ENCODE measurements around the gene ABCA4. TPM values are rescaled to one million over a fixed set of nuclear protein-coding genes. Genes with fewer than 3 reads are reported as not detected.

Gene ABCA4
- total and polyA plus RNA-seq, 2 of the 8 experiments (the other 6 are each of a cell fraction or from before 2014, with no cell fraction given): 0.06 TPM; not detected in 1

DNA sequence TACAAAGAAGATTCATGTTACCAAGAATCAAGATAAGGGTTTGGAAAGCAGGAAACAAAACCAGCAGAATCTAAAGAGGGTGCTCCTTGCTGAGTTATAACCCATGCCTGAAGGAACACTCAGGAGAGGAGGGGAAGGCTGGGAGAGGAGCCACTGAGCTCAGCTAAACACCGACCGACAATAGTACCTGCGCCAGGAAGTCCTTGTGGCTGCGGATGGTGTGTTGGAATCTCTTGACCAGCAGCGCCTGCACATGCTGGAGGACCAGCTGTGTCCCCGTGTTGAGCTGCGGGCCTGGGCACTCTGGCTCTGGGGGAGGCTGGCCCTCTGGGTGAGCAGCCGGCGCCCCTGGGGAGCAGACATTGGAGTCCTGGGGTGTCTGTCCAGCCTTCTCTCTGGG is 89.4 kb downstream of the ABCA4 start:
- H3K23ac ChIP-seq (ENCODE audit: insufficient read length): no peak overlapping the region
- H3K36me3 ChIP-seq (ENCODE audit: control insufficient read depth in 2 of 4, insufficient read depth in 4 of 4, low read length in 3 of 4): no peaks in the 10 kb centered on the region
- no peak overlapping the region for H3K4ac ChIP-seq (replicated peaks; ENCODE audit: insufficient read length, low read depth, low read length)
- no peak overlapping the region for H2BK5ac ChIP-seq (ENCODE audit: low read depth, low read length)
- H3K27me3 ChIP-seq (replicated peaks in 1 of 4; ENCODE audit: control insufficient read depth in 3 of 4, extremely low read depth in 1 of 4, insufficient read depth in 3 of 4, low read length in 3 of 4): no peaks in the 10 kb centered on the region
- H3K4me1 ChIP-seq (replicated peaks in 1 of 4; ENCODE audit: control insufficient read depth in 3 of 4, insufficient read depth in 4 of 4, low read length in 3 of 4): no peaks in the 10 kb centered on the region; a peak in 1 of 7 replicates
- 93% methylated on average over 9 of the region's 9 CpGs; no CpG with 5 or more reads in 1 of the 2 experiments for WGBS, 2 experiments (ENCODE audit: extremely low coverage in 1 of 2, insufficient coverage in 1 of 2, insufficient read length in 1 of 2, insufficient replicate concordance in 2 of 2, low coverage in 1 of 2, low lambda C conversion rate in 2 of 2, missing lambda C conversion rate in 1 of 2)
- H2BK15ac ChIP-seq (ENCODE audit: low read length): no peak overlapping the region
- H4K91ac ChIP-seq (replicated peaks; ENCODE audit: insufficient read length, low read length): no peak overlapping the region
- no peak overlapping the region for H3K18ac ChIP-seq (ENCODE audit: extremely low read depth, low read length)
- no peak overlapping the region for H2BK20ac ChIP-seq (ENCODE audit: low read length)
- H4K8ac ChIP-seq (ENCODE audit: extremely low read depth, insufficient read depth, low read length): no peak overlapping the region
- H3K23me2 ChIP-seq (ENCODE audit: low read depth, low read length): no peaks in the 10 kb centered on the region
- H3K56ac ChIP-seq (replicated peaks; ENCODE audit: insufficient read length, low read depth, low read length): no peak overlapping the region
- no peak overlapping the region for H3K27ac ChIP-seq (ENCODE audit: low read depth, low read length)
- no peak overlapping the region for H3K4me3 ChIP-seq (ENCODE audit: extremely low read depth in 1 of 4, insufficient read depth in 2 of 4, low read depth in 3 of 4, low read length in 4 of 4)
- no peak for TF ChIP-seq HDAC2 (IDR thresholded peaks at IDR 0.05; ENCODE audit: borderline replicate concordance in 1 of 2, low read depth in 2 of 2, low read length in 2 of 2)
- TF ChIP-seq RBBP5 (IDR thresholded peaks at IDR 0.05; ENCODE audit: borderline replicate concordance, low read depth, low read length): no peak
- no peak for TF ChIP-seq SIRT6 (IDR thresholded peaks at IDR 0.05; ENCODE audit: low read length)
- H3K4me2 ChIP-seq (ENCODE audit: insufficient read depth in 1 of 2, low read depth in 2 of 2, low read length in 2 of 2): no peak overlapping the region
- no peak overlapping the region for H2AFZ ChIP-seq (ENCODE audit: low read length)
- CTCF ChIA-PET (ENCODE audit: partially characterized antibody): interaction anchor here (1.1 to 38.0 kb wide), 6 partner anchors 10 to 303 kb away, joined by 3 to 807 read pairs (median 210); no protein-coding TSS in a partner anchor
- DNase-seq (ENCODE audit: low read depth in 1 of 2, low spot score in 2 of 2) (no peak), FAIRE-seq (no peak)
- H3K79me2 ChIP-seq (ENCODE audit: control insufficient read depth in 1 of 2, insufficient read depth in 2 of 2, low read length in 2 of 2): no peaks in the 10 kb centered on the region
- no peaks in the 10 kb centered on the region for H3K9me3 ChIP-seq (ENCODE audit: insufficient read depth in 2 of 2, low read depth in 1 of 2, low read length in 1 of 2)
- no peak overlapping the region for H3K9ac ChIP-seq (replicated peaks in 1 of 4; ENCODE audit: extremely low read depth in 1 of 4, low read depth in 3 of 4, low read length in 3 of 4)
- no peaks in the 10 kb centered on the region for H3K79me1 ChIP-seq (ENCODE audit: low read depth, low read length)
- no peaks in the 10 kb centered on the region for H4K20me1 ChIP-seq (replicated peaks in 1 of 2; ENCODE audit: control insufficient read depth in 1 of 2, insufficient read depth in 2 of 2, low read length in 2 of 2)
- no peak overlapping the region for H4K5ac ChIP-seq (ENCODE audit: insufficient read length, low read depth, low read length)
- POLR2A ChIA-PET (ENCODE audit: partially characterized antibody): no interaction called here
- H2BK120ac ChIP-seq (replicated peaks; ENCODE audit: low read depth, low read length): no peak overlapping the region
- H2BK12ac ChIP-seq (ENCODE audit: low read depth, low read length): no peak overlapping the region
- no peak overlapping the region for H3K14ac ChIP-seq (ENCODE audit: insufficient read length)
- H2AK5ac ChIP-seq (ENCODE audit: low read depth, low read length): no peak overlapping the region
